Right cardiac atrium (tissue), 5 donors: ENCODE data around the gene ISM1. TPM values are rescaled to one million over a fixed set of nuclear protein-coding genes. Genes with fewer than 3 reads are reported as not detected.

Experiments used
- ATAC-seq, 2 donors: fragments of 200-7000 bp; cut with Tn5 transposase; one replicate each; pipeline versions ENCODE4 v1.8.0 to v1.9.1; 2020; ENCODE audit warnings: moderate library complexity in 2 of 2, mild to moderate bottlenecking in 1 of 2
- DNase-seq, 3 donors: peaks; one replicate each; pipeline ENCODE4 v3.0.0-alpha.2; 2020
- H3K27ac ChIP-seq: one replicate; pipeline ENCODE4 v1.5.1; 2013; ENCODE audit warnings: mild to moderate bottlenecking, low read length, control low read depth, moderate library complexity
- H3K27me3 ChIP-seq: one replicate; pipeline ENCODE4 v1.6.1; 2013; ENCODE audit not compliant: control insufficient read depth, insufficient read depth
- H3K4me1 ChIP-seq: one replicate; pipeline ENCODE4 v1.6.1; 2013; ENCODE audit warnings: low read length; ENCODE audit not compliant: control insufficient read depth, insufficient read depth
- H3K4me3 ChIP-seq: one replicate; pipeline ENCODE4 v1.5.1; 2013; ENCODE audit warnings: low read length, control low read depth
- H3K9me3 ChIP-seq: one replicate; pipeline ENCODE4 v1.6.1; 2013; ENCODE audit warnings: low read length; ENCODE audit not compliant: control insufficient read depth
- WGBS: extraction: QIAGEN DNeasy Blood & Tissue Kit; methylation state at CpG from one replicate; pipeline ENCODE4 v1.1.7; 2013; 5-methylcytosine and 5-hydroxymethylcytosine counted together
- intact Hi-C, 4 donors: fragments of 100-400 bp; cut with DNase I; formaldehyde crosslinking; loops; one replicate each; pipeline versions ENCODE4 v1.11.0 to v1.14.0; 2022 to 2023
- polyA plus RNA-seq: library from polyadenylated mRNA; stranded (reverse); fragments of 200-250 nt; gene quantifications from one replicate; pipeline ENCODE4 v1.2.3, GENCODE V29; 2013
- total RNA-seq, 4 donors: library from RNA; stranded (reverse); fragmentation: NEBNext Ultra II Directional; extraction: Animal tissue kit (Norgen Biotek cat#: 25700); gene quantifications; one replicate each; pipeline ENCODE4 v1.2.1, GENCODE V29; 2021
- donor health status: healthy with polysubstance abuse.
- donor health status: DM: no; HTN: yes; CAD: no.
- donor health status: DM: no; HTN: no; CAD: no.
- donor health status: DM: no; HTN: yes; CAD: no; lungs with severe emphysema.
- donor health status: DM: yes; HTN: yes; CAD: no.

Gene ISM1
- total and polyA plus RNA-seq, 5 donors: 0.23 to 3.4 (median 1.0) TPM

GRCh38 chr20:13238001-13238653 lies 17.1 kb downstream of the ISM1 start:
- Histone ChIP-seq H3K27ac (no peak overlapping the region), H3K4me1 (no peaks in the 10 kb centered on the region), H3K4me3 (no peak overlapping the region), H3K27me3 (no peaks in the 10 kb centered on the region), H3K9me3 (no peaks in the 10 kb centered on the region)
- WGBS: 81% methylated on average over 2 of the region's 2 CpGs
- intact Hi-C loops: no loop called here
- no peak for DNase-seq
- ATAC-seq: no peak

- Histone ChIP-seq H3K27ac (no peak overlapping the region), H3K27me3 (no peaks in the 10 kb centered on the region), H3K4me1 (no peaks in the 10 kb centered on the region), H3K9me3 (no peaks in the 10 kb centered on the region), H3K4me3 (no peak overlapping the region)
- intact Hi-C loops: no loop called here
- 82% methylated on average over 2 of the region's 2 CpGs for WGBS
- DNase-seq (no peak), ATAC-seq (no peak)
Measured at GRCh38 chr20:13243826-13244376, 22.8 kb downstream of the ISM1 start.

- Histone ChIP-seq H3K4me3 (no peak overlapping the region), H3K4me1 (no peaks in the 10 kb centered on the region), H3K27ac (no peak overlapping the region), H3K27me3 (no peaks in the 10 kb centered on the region), H3K9me3 (no peaks in the 10 kb centered on the region)
- intact Hi-C loops: no loop called here
- no peak for ATAC-seq
- no peak for DNase-seq
- 77% methylated on average over 2 of the region's 2 CpGs for WGBS
Measured at GRCh38 chr20:13245250-13245723, 24.2 kb downstream of the ISM1 start.

- H3K9me3 ChIP-seq: no peaks in the 10 kb centered on the region
- no peaks in the 10 kb centered on the region for H3K4me1 ChIP-seq
- intact Hi-C loops: no loop called here
- H3K27ac ChIP-seq: no peak overlapping the region
- 63% methylated on average over 13 of the region's 13 CpGs for WGBS
- H3K4me3 ChIP-seq: no peak overlapping the region
- DNase-seq: no peak
- H3K27me3 ChIP-seq: no peaks in the 10 kb centered on the region
- ATAC-seq: no peak
Measured at GRCh38 chr20:13249118-13249797, 28.2 kb downstream of the ISM1 start.

GRCh38 chr20:13249798-13250170 lies 28.7 kb downstream of the ISM1 start:
- ATAC-seq: no peak
- 67% methylated on average over 4 of the region's 4 CpGs for WGBS
- intact Hi-C loops: no loop called here
- Histone ChIP-seq H3K27ac (no peak overlapping the region), H3K4me3 (no peak overlapping the region), H3K4me1 (no peaks in the 10 kb centered on the region), H3K9me3 (no peaks in the 10 kb centered on the region), H3K27me3 (no peaks in the 10 kb centered on the region)
- DNase-seq: no peak

GRCh38 chr20:13250251-13250650 lies 29.2 kb downstream of the ISM1 start:
- no peaks in the 10 kb centered on the region for H3K27me3 ChIP-seq

GRCh38 chr20:13251106-13251903 lies 30.2 kb downstream of the ISM1 start:
- H3K27me3 ChIP-seq: no peaks in the 10 kb centered on the region
- H3K4me1 ChIP-seq: no peaks in the 10 kb centered on the region
- ATAC-seq (peak; percentile 18 to 80), DNase-seq (peak in 1 of 3 donors; percentile 36)
- H3K9me3 ChIP-seq: no peaks in the 10 kb centered on the region
- no peak overlapping the region for H3K4me3 ChIP-seq
- no peak overlapping the region for H3K27ac ChIP-seq
- 81% methylated on average over 8 of the region's 8 CpGs for WGBS
- intact Hi-C loops: no loop called here

More at GRCh38 chr20:13250251-13250650, 29.2 kb downstream of the ISM1 start:
- DNase-seq: no peak
- 74% methylated on average over 6 of the region's 6 CpGs for WGBS
- Histone ChIP-seq H3K27ac (no peak overlapping the region), H3K4me3 (no peak overlapping the region), H3K4me1 (no peaks in the 10 kb centered on the region), H3K9me3 (no peaks in the 10 kb centered on the region)
- ATAC-seq: no peak
- intact Hi-C loops: no loop called here

- Histone ChIP-seq H3K4me1 (no peaks in the 10 kb centered on the region), H3K27ac (no peak overlapping the region), H3K4me3 (no peak overlapping the region), H3K9me3 (no peaks in the 10 kb centered on the region), H3K27me3 (no peaks in the 10 kb centered on the region)
- 65% methylated on average over 2 of the region's 2 CpGs for WGBS
- peak; percentile 9 to 43 for ATAC-seq
- DNase-seq: no peak
- intact Hi-C loops: no loop called here
Measured at GRCh38 chr20:13251904-13252297, 30.8 kb downstream of the ISM1 start.

- 91% methylated on average over 1 of the region's 1 CpG for WGBS
- ATAC-seq: no peak
- Histone ChIP-seq H3K27me3 (no peaks in the 10 kb centered on the region), H3K27ac (no peak overlapping the region), H3K4me3 (no peak overlapping the region), H3K9me3 (no peaks in the 10 kb centered on the region), H3K4me1 (no peaks in the 10 kb centered on the region)
- no peak for DNase-seq
- intact Hi-C loops: no loop called here
Measured at GRCh38 chr20:13255356-13255755, 34.3 kb downstream of the ISM1 start.

- Histone ChIP-seq H3K4me1 (no peaks in the 10 kb centered on the region), H3K4me3 (no peak overlapping the region), H3K27ac (no peak overlapping the region), H3K9me3 (no peaks in the 10 kb centered on the region), H3K27me3 (no peaks in the 10 kb centered on the region)
- intact Hi-C loops: no loop called here
- WGBS: 90% methylated on average over 3 of the region's 3 CpGs
- ATAC-seq: no peak
- DNase-seq: no peak
Measured at GRCh38 chr20:13256606-13257005, 35.5 kb downstream of the ISM1 start.

- DNase-seq: no peak
- no peak for ATAC-seq
- H3K4me1 ChIP-seq: no peaks in the 10 kb centered on the region
- no peaks in the 10 kb centered on the region for H3K27me3 ChIP-seq
- 84% methylated on average over 3 of the region's 3 CpGs for WGBS
- intact Hi-C loops: loop anchor here in 1 of 4 donors (5.0 kb wide), 1 partner anchor 143 kb away; no protein-coding TSS in a partner anchor
- no peaks in the 10 kb centered on the region for H3K9me3 ChIP-seq
- H3K4me3 ChIP-seq: no peak overlapping the region
- H3K27ac ChIP-seq: no peak overlapping the region
Measured at GRCh38 chr20:13259921-13260320, 38.8 kb downstream of the ISM1 start.
